Lower lobe of right lung (tissue), 2 donors: Measurements from ENCODE around the gene ZNF595. TPM values are rescaled to one million over a fixed set of nuclear protein-coding genes. Genes with fewer than 3 reads are reported as not detected.
"Not testable (repeated sequence)": the region's sequence is repeated elsewhere in the genome, so short reads cannot be mapped to it uniquely, and the experiment has no call there.

Source experiments
- ATAC-seq, 2 donors: fragments of 200-7000 bp; cut with Tn5 transposase; one replicate each; pipeline ENCODE4 v1.9.1; 2020 to 2022; ENCODE audit warnings: mild to moderate bottlenecking in 2 of 2, moderate library complexity in 2 of 2
- DNase-seq: peaks from one replicate; pipeline ENCODE4 v3.0.0-alpha.2; 2020
- H3K27ac ChIP-seq: fragments of 200-600 bp; one replicate; pipeline ENCODE4 v1.8.0; 2022
- H3K27me3 ChIP-seq: fragments of 200-600 bp; one replicate; pipeline ENCODE4 v1.8.0; 2022; ENCODE audit warnings: low read depth
- H3K36me3 ChIP-seq: fragments of 200-600 bp; one replicate; pipeline ENCODE4 v1.8.0; 2022; ENCODE audit warnings: mild to moderate bottlenecking
- H3K4me1 ChIP-seq: fragments of 200-600 bp; one replicate; pipeline ENCODE4 v1.8.0; 2022
- H3K4me3 ChIP-seq: fragments of 200-600 bp; one replicate; pipeline ENCODE4 v1.8.0; 2022; ENCODE audit warnings: mild to moderate bottlenecking
- H3K9me3 ChIP-seq: fragments of 200-600 bp; one replicate; pipeline ENCODE4 v1.8.0; 2022
- CTCF ChIP-seq: fragments of 200-600 bp; IDR thresholded peaks from one replicate; pipeline ENCODE4 v1.8.0; 2022; ENCODE audit warnings: antibody characterized with exemption, mild to moderate bottlenecking
- intact Hi-C: fragments of 100-400 bp; cut with DNase I; formaldehyde crosslinking; loops from one replicate; pipeline ENCODE4 v1.11.0; 2022
- total RNA-seq: library from RNA; stranded (reverse); fragmentation: NEBNext Ultra II Directional; extraction: Animal tissue kit (Norgen Biotek cat#: 25700); gene quantifications from one replicate; pipeline ENCODE4 v1.2.1, GENCODE V29; 2021
- donor health status: DM: no; HTN: yes; CAD: no; lungs with severe emphysema.

Gene ZNF595
- total RNA-seq, 1 donor from 2014 or later = 14.6 TPM

GRCh38 chr4:36559-37415 lies 16.3 kb upstream of the ZNF595 start:
- H3K27me3 ChIP-seq, intact Hi-C loops, H3K36me3 ChIP-seq, ATAC-seq, H3K4me3 ChIP-seq, DNase-seq, H3K27ac ChIP-seq, H3K4me1 ChIP-seq, H3K9me3 ChIP-seq: not testable (repeated sequence)

GRCh38 chr4:38202-38601 lies 14.9 kb upstream of the ZNF595 start:
- H3K27ac ChIP-seq, ATAC-seq, H3K27me3 ChIP-seq, DNase-seq, H3K9me3 ChIP-seq, intact Hi-C loops, H3K4me3 ChIP-seq, H3K36me3 ChIP-seq, H3K4me1 ChIP-seq: not testable (repeated sequence)

GRCh38 chr4:43375-43774 lies 9.7 kb upstream of the ZNF595 start:
- H3K27ac ChIP-seq, H3K27me3 ChIP-seq, H3K9me3 ChIP-seq, H3K4me3 ChIP-seq, intact Hi-C loops, DNase-seq, H3K36me3 ChIP-seq, H3K4me1 ChIP-seq: not testable (repeated sequence)
- peak in 1 of 2 donors; percentile 35 for ATAC-seq

GRCh38 chr4:51253-51652 lies 1.9 kb upstream of the ZNF595 start:
- H3K4me3 ChIP-seq, H3K27ac ChIP-seq, H3K9me3 ChIP-seq, intact Hi-C loops, ATAC-seq, H3K27me3 ChIP-seq, H3K36me3 ChIP-seq, H3K4me1 ChIP-seq, DNase-seq: not testable (repeated sequence)

GRCh38 chr4:51655-52277 lies 1.4 kb upstream of the ZNF595 start:
- not testable (repeated sequence) for ATAC-seq

GRCh38 chr4:53521-53920 lies 400 bp downstream of the ZNF595 start:
- H3K4me1 ChIP-seq, H3K9me3 ChIP-seq, H3K27ac ChIP-seq, H3K27me3 ChIP-seq, H3K36me3 ChIP-seq, DNase-seq, intact Hi-C loops: not testable (repeated sequence)
- H3K4me3 ChIP-seq = peak overlapping the region; percentile 30
- peak; percentile 23 to 61 for ATAC-seq

More at GRCh38 chr4:51655-52277, 1.4 kb upstream of the ZNF595 start:
- H3K27me3 ChIP-seq, DNase-seq, H3K4me1 ChIP-seq, H3K36me3 ChIP-seq, H3K4me3 ChIP-seq, intact Hi-C loops, H3K27ac ChIP-seq, H3K9me3 ChIP-seq: not testable (repeated sequence)

GRCh38 chr4:64733-65132 lies 11.6 kb downstream of the ZNF595 start:
- DNase-seq, H3K36me3 ChIP-seq, H3K27me3 ChIP-seq, H3K27ac ChIP-seq, intact Hi-C loops, H3K4me1 ChIP-seq, H3K4me3 ChIP-seq: not testable (repeated sequence)
- peaks cover 16% of the 10 kb centered on the region for H3K9me3 ChIP-seq
- ATAC-seq = peak; percentile 13 to 22

- intact Hi-C loops = no loop called here
- no peak for TF ChIP-seq CTCF
- ATAC-seq (no peak), DNase-seq (no peak)
- Histone ChIP-seq H3K27me3 (no peaks in the 10 kb centered on the region), H3K27ac (no peak overlapping the region), H3K36me3 (no peaks in the 10 kb centered on the region), H3K9me3 (peaks cover 80% of the 10 kb centered on the region), H3K4me3 (no peak overlapping the region), H3K4me1 (no peaks in the 10 kb centered on the region)
Observed at GRCh38 chr4:71830-72229, 18.7 kb downstream of the ZNF595 start.

GRCh38 chr4:85951-86350 lies 32.8 kb downstream of the ZNF595 start:
- no peak overlapping the region for H3K4me3 ChIP-seq
- peaks cover 14% of the 10 kb centered on the region for H3K36me3 ChIP-seq
- H3K4me1 ChIP-seq = no peaks in the 10 kb centered on the region
- H3K27ac ChIP-seq = no peak overlapping the region
- H3K27me3 ChIP-seq = no peaks in the 10 kb centered on the region
- DNase-seq (no peak), ATAC-seq (no peak)
- H3K9me3 ChIP-seq = peaks cover 100% of the 10 kb centered on the region
- intact Hi-C loops = no loop called here
- TF ChIP-seq CTCF = no peak

- H3K27ac ChIP-seq, H3K27me3 ChIP-seq, intact Hi-C loops, ATAC-seq, H3K4me1 ChIP-seq, DNase-seq, H3K4me3 ChIP-seq: not testable (repeated sequence)
- peaks cover 14% of the 10 kb centered on the region for H3K36me3 ChIP-seq
- peaks cover 100% of the 10 kb centered on the region for H3K9me3 ChIP-seq
Observed at GRCh38 chr4:86559-87324, 33.6 kb downstream of the ZNF595 start.
